Esophagus squamous epithelium (tissue), 5 donors: Measurements from ENCODE around the gene KDM4C. TPM values are rescaled to one million over a fixed set of nuclear protein-coding genes. Genes with fewer than 3 reads are reported as not detected.

Source experiments
- DNase-seq: peaks from one replicate; lab custom pipeline; 2025; lab: John Stamatoyannopoulos, UW
- H3K27ac ChIP-seq, 4 donors: fragments of 200-600 bp; sonication (generic); one replicate each; pipeline ENCODE4 v1.5.1; 2016 to 2019; ENCODE audit warnings: mild to moderate bottlenecking in 1 of 4
- H3K27me3 ChIP-seq, 4 donors: fragments of 200-600 bp; sonication (generic); 1 replicate in 3 of 4; 2 replicates in 1 of 4; pipeline versions ENCODE4 v1.5.1 to v1.6.0; 2017 to 2021; ENCODE audit warnings: antibody characterized with exemption in 1 of 4
- H3K36me3 ChIP-seq, 3 donors: fragments of 200-600 bp; sonication (generic); one replicate each; pipeline ENCODE4 v1.5.1; 2016 to 2019
- H3K4me1 ChIP-seq, 3 donors: fragments of 200-600 bp; sonication (generic); one replicate each; pipeline ENCODE4 v1.5.1; 2017 to 2019
- H3K4me3 ChIP-seq, 4 donors: fragments of 200-600 bp; sonication (generic); 1 replicate in 3 of 4; 2 replicates in 1 of 4; pipeline ENCODE4 v1.5.1; 2016 to 2019; ENCODE audit warnings: mild to moderate bottlenecking in 2 of 4, moderate library complexity in 1 of 4
- H3K9me3 ChIP-seq, 3 donors: fragments of 200-600 bp; sonication (generic); one replicate each; pipeline ENCODE4 v1.5.1; 2016 to 2019
- POLR2A ChIP-seq, 4 donors: fragments of 450-650 bp; IDR thresholded peaks; one replicate each; pipeline ENCODE4 v1.6.1; 2017; ENCODE audit warnings: antibody characterized with exemption in 4 of 4, mild to moderate bottlenecking in 4 of 4, moderate library complexity in 3 of 4
- WGBS, 2 donors: methylation state at CpG; one replicate each; pipeline ENCODE4 v1.1.5; 2018; 5-methylcytosine and 5-hydroxymethylcytosine counted together
- intact Hi-C: fragments of 100-400 bp; cut with DNase I; formaldehyde crosslinking; loops from one replicate; pipeline ENCODE4 v1.15.0; 2022
- total RNA-seq, 4 donors: library from RNA; depleted of rRNA; stranded (reverse); fragments of >200 nt; gene quantifications; one replicate each; pipeline ENCODE4 v1.1.0, GENCODE V29; 2016
- TF ChIP-seq, protein P1 (sequence below), 6 experiments: fragments of 450-650 bp in 4 of 6; fragments of 200-600 bp in 2 of 6; sonication (generic) in 2 of 6; IDR thresholded peaks; one replicate each; pipeline ENCODE4 v1.5.1; 2016 to 2019; ENCODE audit warnings: antibody characterized with exemption in 6 of 6, mild to moderate bottlenecking in 4 of 6, moderate library complexity in 4 of 6
- donor health status: DM: yes; HTN: yes; CAD: no.

KDM4C gene
- total RNA-seq, 4 donors from 2014 or later: 12.5 to 43.9 (median 22.9) TPM

GRCh38 chr9:6758498-6759184 is 868 bp downstream of the KDM4C start:
- Histone ChIP-seq H3K9me3 (no peaks in the 10 kb centered on the region), H3K27ac (peak overlapping the region; percentile 94 to 98 (median 96)), H3K4me3 (peak overlapping the region; percentile 67 to 95 (median 89)), H3K27me3 (no peaks in the 10 kb centered on the region), H3K36me3 (no peaks in the 10 kb centered on the region), H3K4me1 (peaks cover 12 to 37% (median 13%) of the 10 kb centered on the region in 3 donors)
- intact Hi-C loops: no loop called here
- peak in 2 of 4 donors; percentile 14 to 28 for TF ChIP-seq POLR2A (IDR thresholded peaks at IDR 0.05)
- TF ChIP-seq, protein P1, sequence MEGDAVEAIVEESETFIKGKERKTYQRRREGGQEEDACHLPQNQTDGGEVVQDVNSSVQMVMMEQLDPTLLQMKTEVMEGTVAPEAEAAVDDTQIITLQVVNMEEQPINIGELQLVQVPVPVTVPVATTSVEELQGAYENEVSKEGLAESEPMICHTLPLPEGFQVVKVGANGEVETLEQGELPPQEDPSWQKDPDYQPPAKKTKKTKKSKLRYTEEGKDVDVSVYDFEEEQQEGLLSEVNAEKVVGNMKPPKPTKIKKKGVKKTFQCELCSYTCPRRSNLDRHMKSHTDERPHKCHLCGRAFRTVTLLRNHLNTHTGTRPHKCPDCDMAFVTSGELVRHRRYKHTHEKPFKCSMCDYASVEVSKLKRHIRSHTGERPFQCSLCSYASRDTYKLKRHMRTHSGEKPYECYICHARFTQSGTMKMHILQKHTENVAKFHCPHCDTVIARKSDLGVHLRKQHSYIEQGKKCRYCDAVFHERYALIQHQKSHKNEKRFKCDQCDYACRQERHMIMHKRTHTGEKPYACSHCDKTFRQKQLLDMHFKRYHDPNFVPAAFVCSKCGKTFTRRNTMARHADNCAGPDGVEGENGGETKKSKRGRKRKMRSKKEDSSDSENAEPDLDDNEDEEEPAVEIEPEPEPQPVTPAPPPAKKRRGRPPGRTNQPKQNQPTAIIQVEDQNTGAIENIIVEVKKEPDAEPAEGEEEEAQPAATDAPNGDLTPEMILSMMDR (IDR thresholded peaks at IDR 0.05): no peak
- DNase-seq: no peak
- 0% methylated on average over 6 of the region's 42 CpGs for WGBS, 2 donors

DNA sequence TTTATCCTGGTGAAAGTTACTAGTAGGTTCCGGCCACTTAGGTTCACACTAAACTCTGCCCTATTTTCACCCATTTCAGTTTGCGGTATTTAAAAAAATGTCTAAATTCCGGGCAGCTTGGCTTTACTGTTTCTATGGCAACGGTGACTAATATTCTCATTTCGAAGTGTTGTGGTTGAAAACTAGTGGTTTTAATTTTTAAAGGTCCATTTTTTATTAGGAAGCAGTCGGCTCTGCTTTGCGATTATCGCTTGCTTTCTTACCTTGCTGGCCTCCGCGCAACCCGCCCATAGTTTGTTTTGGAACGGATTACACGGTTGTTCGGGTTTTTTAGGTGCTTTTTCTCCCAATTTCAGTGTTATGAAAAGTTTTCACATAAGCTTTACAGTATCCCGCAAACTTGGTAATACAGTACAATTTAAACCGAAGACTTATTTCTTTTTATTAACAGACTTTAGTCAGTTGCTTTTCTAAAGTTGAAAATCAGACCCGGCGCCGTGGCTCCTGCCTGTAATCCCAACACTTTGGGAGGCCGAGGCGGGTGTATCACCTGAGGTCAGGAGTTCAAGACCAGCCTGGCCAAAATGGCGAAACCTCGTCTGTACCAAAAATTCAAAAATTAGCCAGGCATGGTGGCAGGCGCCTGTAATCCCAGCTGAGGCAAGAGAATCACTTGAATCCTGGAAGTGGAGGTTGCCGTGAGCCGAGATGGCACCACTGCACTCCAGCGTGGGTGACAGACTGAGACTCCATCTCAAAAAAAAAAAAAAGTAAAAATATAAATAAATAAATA is 1.6 kb downstream of the KDM4C start:
- Histone ChIP-seq H3K27ac (peak overlapping the region; percentile 94 to 98 (median 96)), H3K4me1 (peaks cover 12 to 43% (median 13%) of the 10 kb centered on the region in 3 donors), H3K27me3 (no peaks in the 10 kb centered on the region), H3K36me3 (no peaks in the 10 kb centered on the region), H3K4me3 (peak overlapping the region; percentile 67 to 95 (median 89)), H3K9me3 (no peaks in the 10 kb centered on the region)
- TF ChIP-seq, protein P1 (IDR thresholded peaks at IDR 0.05): no peak
- TF ChIP-seq POLR2A (IDR thresholded peaks at IDR 0.05): no peak
- WGBS, 2 donors: 15 to 27% methylated on average over 26 to 27 of the region's 27 CpGs
- no peak for DNase-seq
- intact Hi-C loops: no loop called here

DNA sequence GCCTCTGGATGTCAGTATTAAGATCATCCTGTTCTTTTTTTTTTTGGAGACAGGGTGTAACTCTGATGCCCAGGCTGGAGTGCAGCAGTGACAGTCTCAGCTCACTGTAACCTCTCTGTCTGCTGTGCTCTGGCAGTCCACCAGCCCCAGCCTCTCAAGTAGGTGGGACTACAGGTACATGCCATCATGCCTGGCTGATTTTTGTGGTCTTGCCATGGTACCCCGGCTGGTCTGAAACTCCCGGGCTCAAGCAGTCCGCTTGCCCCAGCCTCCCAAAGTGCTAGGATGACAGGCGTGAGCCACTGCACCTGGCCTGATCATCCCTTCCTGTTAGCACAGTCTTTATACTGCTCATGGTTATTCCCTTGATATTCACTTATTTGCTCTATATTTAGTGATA is 3.5 kb downstream of the KDM4C start:
- Histone ChIP-seq H3K4me1 (peaks cover 11 to 54% (median 13%) of the 10 kb centered on the region in 3 donors), H3K36me3 (no peaks in the 10 kb centered on the region), H3K9me3 (no peaks in the 10 kb centered on the region), H3K4me3 (no peak overlapping the region), H3K27me3 (no peaks in the 10 kb centered on the region), H3K27ac (no peak overlapping the region)
- TF ChIP-seq, protein P1 (IDR thresholded peaks at IDR 0.05): no peak
- no peak for TF ChIP-seq POLR2A (IDR thresholded peaks at IDR 0.05)
- no peak for DNase-seq
- WGBS, 2 donors: 77 to 87% methylated on average over 3 to 4 of the region's 4 CpGs
- intact Hi-C loops: no loop called here

- intact Hi-C loops: no loop called here
- peaks cover 8 to 47% (median 9%) of the 10 kb centered on the region in 3 donors for H3K4me1 ChIP-seq
- no peak overlapping the region for H3K4me3 ChIP-seq
- no peak overlapping the region for H3K27ac ChIP-seq
- TF ChIP-seq POLR2A (IDR thresholded peaks at IDR 0.05): no peak
- H3K27me3 ChIP-seq: no peaks in the 10 kb centered on the region
- no peaks in the 10 kb centered on the region for H3K9me3 ChIP-seq
- H3K36me3 ChIP-seq: no peaks in the 10 kb centered on the region
- no peak for DNase-seq
These were observed 5.5 kb downstream of the KDM4C start for GRCh38 chr9:6763244-6763643.

GRCh38 chr9:6764011-6764410 is 6.2 kb downstream of the KDM4C start:
- Histone ChIP-seq H3K27ac (no peak overlapping the region), H3K4me3 (no peak overlapping the region), H3K4me1 (peaks cover 8 to 44% (median 9%) of the 10 kb centered on the region in 3 donors), H3K9me3 (no peaks in the 10 kb centered on the region), H3K36me3 (no peaks in the 10 kb centered on the region), H3K27me3 (no peaks in the 10 kb centered on the region)
- TF ChIP-seq, protein P1 (IDR thresholded peaks at IDR 0.05): no peak
- no peak for TF ChIP-seq POLR2A (IDR thresholded peaks at IDR 0.05)
- intact Hi-C loops: no loop called here
- no peak for DNase-seq
- 98 to 100% methylated on average over 2 of the region's 2 CpGs for WGBS, 2 donors
